GM18909 (cell line): ENCODE data around the gene USP48.
"Not testable (repeated sequence)": the region's sequence is repeated elsewhere in the genome, so short reads cannot be mapped to it uniquely, and the experiment has no call there.

ENCODE experiments used
- ATAC-seq: cut with Tn5 transposase; IDR thresholded peaks from one replicate; pipeline ENCODE4 v1.9.1; 2021; ENCODE audit warnings: mild to moderate bottlenecking; ENCODE audit not compliant: unreplicated experiment, poor library complexity

Gene USP48

GRCh38 chr1:21782868-21783678, at the start of gene USP48:
TSS of gene USP48 (minus strand) at chr1:21783149. CDS start at chr1:21782957, 192 bp downstream.
- peak; percentile 73 for ATAC-seq

- ATAC-seq: no peak
These were observed 48.6 kb upstream of the USP48 start for GRCh38 chr1:21831454-21831970.

GRCh38 chr1:21830792-21831453, 48.0 kb upstream of the USP48 start:
- no peak for ATAC-seq

- no peak for ATAC-seq
These were observed 46.3 kb upstream of the USP48 start for GRCh38 chr1:21829294-21829693.

- ATAC-seq: no peak
These were observed 45.7 kb upstream of the USP48 start for GRCh38 chr1:21828506-21829210.

GRCh38 chr1:21828075-21828474, 45.1 kb upstream of the USP48 start:
- ATAC-seq: no peak

- no peak for ATAC-seq
These were observed 44.3 kb upstream of the USP48 start for GRCh38 chr1:21827141-21827679.

GRCh38 chr1:21826694-21827093, 43.7 kb upstream of the USP48 start:
- not testable (repeated sequence) for ATAC-seq

- ATAC-seq: no peak
These were observed 42.4 kb upstream of the USP48 start for GRCh38 chr1:21825393-21825792.

GRCh38 chr1:21824926-21825325, 42.0 kb upstream of the USP48 start:
- ATAC-seq: no peak

- ATAC-seq: no peak
These were observed 41.2 kb upstream of the USP48 start for GRCh38 chr1:21823980-21824702.

- ATAC-seq: no peak
These were observed 40.4 kb upstream of the USP48 start for GRCh38 chr1:21823206-21823979.

GRCh38 chr1:21822349-21822748, 39.4 kb upstream of the USP48 start:
- no peak for ATAC-seq

- no peak for ATAC-seq
These were observed 38.6 kb upstream of the USP48 start for GRCh38 chr1:21821385-21822019.

- no peak for ATAC-seq
These were observed 37.8 kb upstream of the USP48 start for GRCh38 chr1:21820597-21821232.

GRCh38 chr1:21818656-21819055, 35.7 kb upstream of the USP48 start:
- ATAC-seq: no peak

- no peak for ATAC-seq
These were observed 33.8 kb upstream of the USP48 start for GRCh38 chr1:21816602-21817302.
